Neuronal stem cell (in vitro differentiated cells): ENCODE data around the gene GMPPB.

ENCODE experiments used
- DNase-seq: peaks from one replicate; pipeline ENCODE4 v3.0.0-alpha.2; 2013; ENCODE audit warnings: low spot score
- H2AFZ ChIP-seq: one replicate; pipeline ENCODE4 v1.6.1; 2013; ENCODE audit warnings: mild to moderate bottlenecking, low read length, inconsistent platforms
- H2AK5ac ChIP-seq: 2 replicates; pipeline ENCODE4 v1.6.1; 2013; ENCODE audit warnings: low read depth, mild to moderate bottlenecking, inconsistent platforms, low read length, moderate library complexity, mixed read lengths
- H2BK120ac ChIP-seq: 2 replicates; pipeline ENCODE4 v1.6.1; 2013; ENCODE audit warnings: low read depth, mild to moderate bottlenecking, inconsistent platforms, low read length, moderate library complexity, mixed read lengths
- H2BK12ac ChIP-seq: one replicate; pipeline ENCODE4 v1.6.1; 2013; ENCODE audit warnings: low read length, inconsistent platforms
- H2BK15ac ChIP-seq: 2 replicates; pipeline ENCODE4 v1.6.1; 2013; ENCODE audit warnings: mild to moderate bottlenecking, low read length, inconsistent platforms, mixed read lengths
- H2BK5ac ChIP-seq: one replicate; pipeline ENCODE4 v1.6.1; 2013; ENCODE audit warnings: inconsistent platforms, mild to moderate bottlenecking, low read length, moderate library complexity
- H3K14ac ChIP-seq: one replicate; pipeline ENCODE4 v1.6.1; 2013; ENCODE audit warnings: low read length, inconsistent platforms
- H3K18ac ChIP-seq: 2 replicates; pipeline ENCODE4 v1.6.1; 2013; ENCODE audit warnings: low read length, inconsistent platforms
- H3K23ac ChIP-seq: 2 replicates; pipeline ENCODE4 v1.6.1; 2013; ENCODE audit warnings: low read depth, mild to moderate bottlenecking, mixed read lengths, low read length, inconsistent platforms; ENCODE audit not compliant: poor library complexity
- H3K27ac ChIP-seq: replicated peaks from 3 replicates; pipeline ENCODE4 v1.5.1; 2013; ENCODE audit warnings: low read length, inconsistent platforms
- H3K27me3 ChIP-seq, 3 experiments: 2 replicates each; pipeline ENCODE4 v1.6.1; 2013; ENCODE audit warnings: low read length in 3 of 3, mild to moderate bottlenecking in 2 of 3, inconsistent platforms in 1 of 3, low read depth in 1 of 3, mixed read lengths in 1 of 3, moderate library complexity in 1 of 3; ENCODE audit not compliant: control insufficient read depth in 3 of 3, insufficient read depth in 3 of 3
- H3K36me3 ChIP-seq, 2 donors: replicated peaks in 1 of 2; 2 replicates each; pipeline ENCODE4 v1.6.1; 2013; ENCODE audit warnings: low read length in 2 of 2; ENCODE audit not compliant: control insufficient read depth in 2 of 2, insufficient read depth in 2 of 2
- H3K4ac ChIP-seq: 2 replicates; pipeline ENCODE4 v1.6.1; 2013; ENCODE audit warnings: inconsistent platforms, mild to moderate bottlenecking, low read length, moderate library complexity
- H3K4me1 ChIP-seq, 2 donors: 1 replicate in 1 of 2; 2 replicates in 1 of 2; pipeline ENCODE4 v1.6.1; 2013; ENCODE audit warnings: low read length in 2 of 2, low read depth in 1 of 2; ENCODE audit not compliant: control insufficient read depth in 2 of 2, insufficient read depth in 1 of 2
- H3K4me2 ChIP-seq: one replicate; pipeline ENCODE4 v1.6.1; 2013; ENCODE audit warnings: mild to moderate bottlenecking, low read length, inconsistent platforms; ENCODE audit not compliant: insufficient read depth, poor library complexity, severe bottlenecking
- H3K4me3 ChIP-seq, 2 donors: 2 replicates each; pipeline ENCODE4 v1.5.1; 2013; ENCODE audit warnings: low read length in 2 of 2, mild to moderate bottlenecking in 2 of 2, inconsistent platforms in 1 of 2, moderate library complexity in 1 of 2
- H3K79me1 ChIP-seq: one replicate; pipeline ENCODE4 v1.6.1; 2013; ENCODE audit warnings: low read depth, mild to moderate bottlenecking, inconsistent platforms, low read length, moderate library complexity
- H3K9ac ChIP-seq: one replicate; pipeline ENCODE4 v1.6.1; 2013; ENCODE audit warnings: mild to moderate bottlenecking, low read depth, low read length, inconsistent platforms; ENCODE audit not compliant: poor library complexity
- H3K9me3 ChIP-seq, 2 donors: replicated peaks in 1 of 2; 2 replicates each; pipeline versions ENCODE3 to v1.6.1; 2013; ENCODE audit warnings: low read length in 2 of 2, mild to moderate bottlenecking in 2 of 2, inconsistent platforms in 1 of 2, low read depth in 1 of 2, mixed read lengths in 1 of 2, moderate library complexity in 1 of 2; ENCODE audit not compliant: control insufficient read depth in 2 of 2, insufficient read depth in 1 of 2
- H4K8ac ChIP-seq: one replicate; pipeline ENCODE4 v1.6.1; 2013; ENCODE audit warnings: low read depth, mild to moderate bottlenecking, inconsistent platforms, low read length, moderate library complexity
- H4K91ac ChIP-seq: one replicate; pipeline ENCODE4 v1.6.1; 2013; ENCODE audit warnings: low read length, low read depth, mild to moderate bottlenecking, inconsistent platforms; ENCODE audit not compliant: poor library complexity
- WGBS, 2 donors: extraction: QIAGEN DNeasy Blood & Tissue Kit; methylation state at CpG; one replicate each; pipeline ENCODE4 v1.1.7; 2013; ENCODE audit warnings: missing lambda C conversion rate in 2 of 2, mixed read lengths in 1 of 2; ENCODE audit not compliant: insufficient read length in 2 of 2, insufficient replicate concordance in 1 of 2; ENCODE audit errors: extremely low coverage in 2 of 2; 5-methylcytosine and 5-hydroxymethylcytosine counted together

Gene GMPPB

GRCh38 chr3:49740427-49740826 is 16.7 kb upstream of the GMPPB start:
- Histone ChIP-seq H2BK5ac (no peak overlapping the region), H3K4me2 (no peak overlapping the region), H3K9me3 (peaks cover 0 to 4% of the 10 kb centered on the region in 2 donors), H2BK12ac (no peak overlapping the region), H4K8ac (no peak overlapping the region), H3K4ac (no peak overlapping the region), H3K4me3 (no peak overlapping the region), H2BK120ac (no peak overlapping the region), H3K27ac (no peak overlapping the region), H3K4me1 (no peaks in the 10 kb centered on the region), H4K91ac (no peak overlapping the region), H2BK15ac (no peak overlapping the region), H2AK5ac (no peak overlapping the region), H2AFZ (no peak overlapping the region), H3K79me1 (peaks cover 2% of the 10 kb centered on the region), H3K9ac (no peak overlapping the region), H3K18ac (no peak overlapping the region), H3K36me3 (peaks cover 23 to 69% of the 10 kb centered on the region in 2 donors), H3K14ac (no peak overlapping the region), H3K27me3 (no peaks in the 10 kb centered on the region), H3K23ac (no peak overlapping the region)
- DNase-seq: no peak

GRCh38 chr3:49738067-49738713 is 14.4 kb upstream of the GMPPB start:
- no peaks in the 10 kb centered on the region for H3K4me1 ChIP-seq
- no peak overlapping the region for H2AFZ ChIP-seq
- no peak overlapping the region for H3K23ac ChIP-seq
- peaks cover 29 to 74% of the 10 kb centered on the region in 2 donors for H3K36me3 ChIP-seq
- no peak overlapping the region for H2BK5ac ChIP-seq
- H3K18ac ChIP-seq: no peak overlapping the region
- no peak overlapping the region for H3K4me2 ChIP-seq
- H3K9ac ChIP-seq: no peak overlapping the region
- DNase-seq: no peak
- peaks cover 0 to 4% of the 10 kb centered on the region in 2 donors for H3K9me3 ChIP-seq
- no CpG with 5 or more reads among the region's 11 CpGs for WGBS, 2 donors
- H2BK12ac ChIP-seq: no peak overlapping the region
- no peak overlapping the region for H3K4me3 ChIP-seq
- no peak overlapping the region for H2BK120ac ChIP-seq
- no peak overlapping the region for H2BK15ac ChIP-seq
- no peak overlapping the region for H3K14ac ChIP-seq
- H2AK5ac ChIP-seq: no peak overlapping the region
- H4K91ac ChIP-seq: no peak overlapping the region
- H3K4ac ChIP-seq: no peak overlapping the region
- H3K79me1 ChIP-seq: peaks cover 2% of the 10 kb centered on the region
- no peak overlapping the region for H3K27ac ChIP-seq
- no peaks in the 10 kb centered on the region for H3K27me3 ChIP-seq
- H4K8ac ChIP-seq: no peak overlapping the region

GRCh38 chr3:49734752-49735151 is 11.0 kb upstream of the GMPPB start:
- H2BK120ac ChIP-seq: no peak overlapping the region
- no peak overlapping the region for H2BK15ac ChIP-seq
- H4K91ac ChIP-seq: no peak overlapping the region
- DNase-seq: no peak
- no peak overlapping the region for H3K27ac ChIP-seq
- H3K4me3 ChIP-seq: no peak overlapping the region
- H3K9me3 ChIP-seq: peaks cover 0 to 4% of the 10 kb centered on the region in 2 donors
- H3K18ac ChIP-seq: no peak overlapping the region
- no peak overlapping the region for H3K14ac ChIP-seq
- no peak overlapping the region for H2BK5ac ChIP-seq
- no peaks in the 10 kb centered on the region for H3K27me3 ChIP-seq
- H3K4me1 ChIP-seq: no peaks in the 10 kb centered on the region
- no peaks in the 10 kb centered on the region for H3K79me1 ChIP-seq
- WGBS, 2 donors: no CpG with 5 or more reads among the region's 6 CpGs
- H2BK12ac ChIP-seq: no peak overlapping the region
- no peak overlapping the region for H2AK5ac ChIP-seq
- no peak overlapping the region for H2AFZ ChIP-seq
- no peak overlapping the region for H3K4ac ChIP-seq
- H3K4me2 ChIP-seq: no peak overlapping the region
- no peak overlapping the region for H4K8ac ChIP-seq
- no peak overlapping the region for H3K9ac ChIP-seq
- H3K23ac ChIP-seq: no peak overlapping the region
- H3K36me3 ChIP-seq: peaks cover 42 to 87% of the 10 kb centered on the region in 2 donors

GRCh38 chr3:49733551-49733950 is 9.8 kb upstream of the GMPPB start:
- Histone ChIP-seq H2AFZ (no peak overlapping the region), H3K18ac (no peak overlapping the region), H3K79me1 (no peaks in the 10 kb centered on the region), H3K14ac (no peak overlapping the region), H3K4me3 (no peak overlapping the region), H2BK5ac (no peak overlapping the region), H3K36me3 (peaks cover 40 to 90% of the 10 kb centered on the region in 2 donors), H3K4me1 (no peaks in the 10 kb centered on the region), H3K23ac (no peak overlapping the region), H2BK12ac (no peak overlapping the region), H2AK5ac (no peak overlapping the region), H3K9me3 (peaks cover 0 to 4% of the 10 kb centered on the region in 2 donors), H3K9ac (no peak overlapping the region), H4K8ac (no peak overlapping the region), H3K4me2 (no peak overlapping the region), H4K91ac (no peak overlapping the region), H3K4ac (no peak overlapping the region), H3K27me3 (no peaks in the 10 kb centered on the region), H3K27ac (no peak overlapping the region), H2BK15ac (no peak overlapping the region), H2BK120ac (no peak overlapping the region)
- no peak for DNase-seq
- no CpG with 5 or more reads among the region's 1 CpG for WGBS, 2 donors
